ENCODE measurements around the gene DHX40.

Gene DHX40

GRCh38 chr17:59525668-59526067, 39.7 kb upstream of the DHX40 start:
- H3K9me3 ChIP-seq (ENCODE audit: control extremely low read depth in 1 of 5, control insufficient read depth in 4 of 5, insufficient read depth in 2 of 5, low read depth in 1 of 5, low read length in 4 of 5), result no peaks in the 10 kb centered on the region
- no peak for DNase-seq
- H3K27me3 ChIP-seq (replicated peaks in 2 of 5; ENCODE audit: control insufficient read depth in 4 of 5, insufficient read depth in 5 of 5, low read length in 4 of 5), result peaks cover 0 to 6% (median 0%) of the 10 kb centered on the region in 5 experiments
- POLR2A ChIA-PET, result no interaction called here
- H3K4me1 ChIP-seq (ENCODE audit: control extremely low read depth in 1 of 4, control insufficient read depth in 4 of 4, insufficient read depth in 4 of 4, low read length in 3 of 4), result peaks cover 0 to 5% (median 0%) of the 10 kb centered on the region in 4 experiments
- H3K4me3 ChIP-seq (ENCODE audit: control insufficient read depth in 1 of 7, extremely low read depth in 1 of 7, insufficient read depth in 4 of 7, low read depth in 2 of 7, low read length in 6 of 7), result no peak overlapping the region
- H3K36me3 ChIP-seq (ENCODE audit: control insufficient read depth in 4 of 4, insufficient read depth in 4 of 4, low read length in 3 of 4), result no peaks in the 10 kb centered on the region
- CTCF ChIA-PET, result interaction anchor here (5.4 kb wide), 1 partner anchor 34 kb away, joined by 34 read pairs; no protein-coding TSS in a partner anchor
- no peak overlapping the region for H3K27ac ChIP-seq (ENCODE audit: insufficient read depth in 1 of 2, low read depth in 1 of 2, low read length in 2 of 2, poor library complexity in 1 of 2, severe bottlenecking in 2 of 2)
- WGBS (ENCODE audit: insufficient coverage), result 100% methylated on average over 1 of the region's 2 CpGs

- CTCF ChIA-PET, result interaction anchor here (0.6 to 1.2 kb wide), 3 partner anchors 10 to 39 kb away, joined by 3 to 4 read pairs (median 3); partner anchors contain the start of gene DHX40
- Histone ChIP-seq H3K27me3 (replicated peaks in 2 of 5; ENCODE audit: control insufficient read depth in 4 of 5, insufficient read depth in 5 of 5, low read length in 4 of 5) (peaks cover 0 to 6% (median 0%) of the 10 kb centered on the region in 5 experiments), H3K4me3 (ENCODE audit: control insufficient read depth in 1 of 7, extremely low read depth in 1 of 7, insufficient read depth in 4 of 7, low read depth in 2 of 7, low read length in 6 of 7) (no peak overlapping the region), H3K27ac (ENCODE audit: insufficient read depth in 1 of 2, low read depth in 1 of 2, low read length in 2 of 2, poor library complexity in 1 of 2, severe bottlenecking in 2 of 2) (no peak overlapping the region), H3K36me3 (ENCODE audit: control insufficient read depth in 4 of 4, insufficient read depth in 4 of 4, low read length in 3 of 4) (no peaks in the 10 kb centered on the region), H3K4me1 (ENCODE audit: control extremely low read depth in 1 of 4, control insufficient read depth in 4 of 4, insufficient read depth in 4 of 4, low read length in 3 of 4) (peaks cover 0 to 1% (median 0%) of the 10 kb centered on the region in 4 experiments), H3K9me3 (ENCODE audit: control extremely low read depth in 1 of 5, control insufficient read depth in 4 of 5, insufficient read depth in 2 of 5, low read depth in 1 of 5, low read length in 4 of 5) (no peaks in the 10 kb centered on the region)
- WGBS (ENCODE audit: insufficient coverage), result 100% methylated on average over 1 of the region's 2 CpGs
- DNase-seq, result no peak
- POLR2A ChIA-PET, result no interaction called here
Observed at GRCh38 chr17:59526451-59526850, 39.0 kb upstream of the DHX40 start.

- no peak for DNase-seq
- POLR2A ChIA-PET, result no interaction called here
- H3K9me3 ChIP-seq (ENCODE audit: control extremely low read depth in 1 of 5, control insufficient read depth in 4 of 5, insufficient read depth in 2 of 5, low read depth in 1 of 5, low read length in 4 of 5), result no peaks in the 10 kb centered on the region
- no peak overlapping the region for H3K27ac ChIP-seq (ENCODE audit: insufficient read depth in 1 of 2, low read depth in 1 of 2, low read length in 2 of 2, poor library complexity in 1 of 2, severe bottlenecking in 2 of 2)
- H3K36me3 ChIP-seq (ENCODE audit: control insufficient read depth in 4 of 4, insufficient read depth in 4 of 4, low read length in 3 of 4), result no peaks in the 10 kb centered on the region
- WGBS (ENCODE audit: insufficient coverage), result 98% methylated on average over 5 of the region's 6 CpGs
- peaks cover 0 to 6% (median 0%) of the 10 kb centered on the region in 5 experiments for H3K27me3 ChIP-seq (replicated peaks in 2 of 5; ENCODE audit: control insufficient read depth in 4 of 5, insufficient read depth in 5 of 5, low read length in 4 of 5)
- CTCF ChIA-PET, result interaction anchor here (0.6 to 1.2 kb wide), 3 partner anchors 11 to 25 kb away, joined by 3 read pairs; no protein-coding TSS in a partner anchor
- H3K4me1 ChIP-seq (ENCODE audit: control extremely low read depth in 1 of 4, control insufficient read depth in 4 of 4, insufficient read depth in 4 of 4, low read length in 3 of 4), result no peaks in the 10 kb centered on the region
- no peak overlapping the region for H3K4me3 ChIP-seq (ENCODE audit: control insufficient read depth in 1 of 7, extremely low read depth in 1 of 7, insufficient read depth in 4 of 7, low read depth in 2 of 7, low read length in 6 of 7)
Observed at GRCh38 chr17:59527325-59527917, 38.0 kb upstream of the DHX40 start.

GRCh38 chr17:59527931-59528330, 37.5 kb upstream of the DHX40 start:
- no peaks in the 10 kb centered on the region for H3K4me1 ChIP-seq (ENCODE audit: control extremely low read depth in 1 of 4, control insufficient read depth in 4 of 4, insufficient read depth in 4 of 4, low read length in 3 of 4)
- H3K27ac ChIP-seq (ENCODE audit: insufficient read depth in 1 of 2, low read depth in 1 of 2, low read length in 2 of 2, poor library complexity in 1 of 2, severe bottlenecking in 2 of 2), result no peak overlapping the region
- DNase-seq, result no peak
- H3K9me3 ChIP-seq (ENCODE audit: control extremely low read depth in 1 of 5, control insufficient read depth in 4 of 5, insufficient read depth in 2 of 5, low read depth in 1 of 5, low read length in 4 of 5), result no peaks in the 10 kb centered on the region
- no peak overlapping the region for H3K4me3 ChIP-seq (ENCODE audit: control insufficient read depth in 1 of 7, extremely low read depth in 1 of 7, insufficient read depth in 4 of 7, low read depth in 2 of 7, low read length in 6 of 7)
- peaks cover 0 to 6% (median 0%) of the 10 kb centered on the region in 5 experiments for H3K27me3 ChIP-seq (replicated peaks in 2 of 5; ENCODE audit: control insufficient read depth in 4 of 5, insufficient read depth in 5 of 5, low read length in 4 of 5)
- H3K36me3 ChIP-seq (ENCODE audit: control insufficient read depth in 4 of 4, insufficient read depth in 4 of 4, low read length in 3 of 4), result no peaks in the 10 kb centered on the region
- ChIA-PET POLR2A (no interaction called here), CTCF (interaction anchor here (0.9 kb wide), 1 partner anchor 16 kb away, joined by 3 read pairs; no protein-coding TSS in a partner anchor)
- WGBS (ENCODE audit: insufficient coverage), result 100% methylated on average over 1 of the region's 1 CpG

GRCh38 chr17:59530531-59530930, 34.9 kb upstream of the DHX40 start:
- ChIA-PET CTCF (interaction anchor here (1.7 to 2.0 kb wide), 2 partner anchors 8 to 11 kb away, joined by 5 to 7 read pairs; no protein-coding TSS in a partner anchor), POLR2A (no interaction called here)
- Histone ChIP-seq H3K36me3 (ENCODE audit: control insufficient read depth in 4 of 4, insufficient read depth in 4 of 4, low read length in 3 of 4) (no peaks in the 10 kb centered on the region), H3K4me1 (ENCODE audit: control extremely low read depth in 1 of 4, control insufficient read depth in 4 of 4, insufficient read depth in 4 of 4, low read length in 3 of 4) (peaks cover 0 to 7% (median 0%) of the 10 kb centered on the region in 4 experiments), H3K4me3 (ENCODE audit: control insufficient read depth in 1 of 7, extremely low read depth in 1 of 7, insufficient read depth in 4 of 7, low read depth in 2 of 7, low read length in 6 of 7) (no peak overlapping the region), H3K9me3 (ENCODE audit: control extremely low read depth in 1 of 5, control insufficient read depth in 4 of 5, insufficient read depth in 2 of 5, low read depth in 1 of 5, low read length in 4 of 5) (no peaks in the 10 kb centered on the region), H3K27ac (ENCODE audit: insufficient read depth in 1 of 2, low read depth in 1 of 2, low read length in 2 of 2, poor library complexity in 1 of 2, severe bottlenecking in 2 of 2) (no peak overlapping the region), H3K27me3 (replicated peaks in 2 of 5; ENCODE audit: control insufficient read depth in 4 of 5, insufficient read depth in 5 of 5, low read length in 4 of 5) (peaks cover 0 to 6% (median 0%) of the 10 kb centered on the region in 5 experiments)
- no CpG with 5 or more reads among the region's 1 CpG for WGBS (ENCODE audit: insufficient coverage)
- no peak for DNase-seq

GRCh38 chr17:59533694-59534093, 31.7 kb upstream of the DHX40 start:
- DNase-seq, result peak; percentile 18 to 55 (median 49)
- ChIA-PET POLR2A (interaction anchor here (0.6 kb wide), 1 partner anchor 60 kb away, joined by 5 read pairs; no protein-coding TSS in a partner anchor), CTCF (interaction anchor here (0.6 kb wide), 1 partner anchor 98 kb away, joined by 3 read pairs; no protein-coding TSS in a partner anchor)
- peaks cover 0 to 7% (median 0%) of the 10 kb centered on the region in 4 experiments for H3K4me1 ChIP-seq (ENCODE audit: control extremely low read depth in 1 of 4, control insufficient read depth in 4 of 4, insufficient read depth in 4 of 4, low read length in 3 of 4)
- no peaks in the 10 kb centered on the region for H3K27me3 ChIP-seq (replicated peaks in 2 of 5; ENCODE audit: control insufficient read depth in 4 of 5, insufficient read depth in 5 of 5, low read length in 4 of 5)
- no peaks in the 10 kb centered on the region for H3K36me3 ChIP-seq (ENCODE audit: control insufficient read depth in 4 of 4, insufficient read depth in 4 of 4, low read length in 3 of 4)
- WGBS (ENCODE audit: insufficient coverage), result 33% methylated on average over 5 of the region's 5 CpGs
- H3K27ac ChIP-seq (ENCODE audit: insufficient read depth in 1 of 2, low read depth in 1 of 2, low read length in 2 of 2, poor library complexity in 1 of 2, severe bottlenecking in 2 of 2), result no peak overlapping the region
- H3K9me3 ChIP-seq (ENCODE audit: control extremely low read depth in 1 of 5, control insufficient read depth in 4 of 5, insufficient read depth in 2 of 5, low read depth in 1 of 5, low read length in 4 of 5), result no peaks in the 10 kb centered on the region
- no peak overlapping the region for H3K4me3 ChIP-seq (ENCODE audit: control insufficient read depth in 1 of 7, extremely low read depth in 1 of 7, insufficient read depth in 4 of 7, low read depth in 2 of 7, low read length in 6 of 7)

GRCh38 chr17:59534583-59534982, 30.8 kb upstream of the DHX40 start:
- Histone ChIP-seq H3K4me3 (ENCODE audit: control insufficient read depth in 1 of 7, extremely low read depth in 1 of 7, insufficient read depth in 4 of 7, low read depth in 2 of 7, low read length in 6 of 7) (no peak overlapping the region), H3K27ac (ENCODE audit: insufficient read depth in 1 of 2, low read depth in 1 of 2, low read length in 2 of 2, poor library complexity in 1 of 2, severe bottlenecking in 2 of 2) (no peak overlapping the region), H3K36me3 (ENCODE audit: control insufficient read depth in 4 of 4, insufficient read depth in 4 of 4, low read length in 3 of 4) (no peaks in the 10 kb centered on the region), H3K9me3 (ENCODE audit: control extremely low read depth in 1 of 5, control insufficient read depth in 4 of 5, insufficient read depth in 2 of 5, low read depth in 1 of 5, low read length in 4 of 5) (no peaks in the 10 kb centered on the region), H3K27me3 (replicated peaks in 2 of 5; ENCODE audit: control insufficient read depth in 4 of 5, insufficient read depth in 5 of 5, low read length in 4 of 5) (no peaks in the 10 kb centered on the region), H3K4me1 (ENCODE audit: control extremely low read depth in 1 of 4, control insufficient read depth in 4 of 4, insufficient read depth in 4 of 4, low read length in 3 of 4) (peaks cover 0 to 7% (median 0%) of the 10 kb centered on the region in 4 experiments)
- ChIA-PET CTCF (interaction anchor here (0.6 kb wide), 1 partner anchor 97 kb away, joined by 3 read pairs; no protein-coding TSS in a partner anchor), POLR2A (no interaction called here)
- no CpG with 5 or more reads among the region's 1 CpG for WGBS (ENCODE audit: insufficient coverage)
- peak in 2 of 3 donors; percentile 39 to 40 for DNase-seq
